OCI-LY3 (cell line): ENCODE measurements around the gene CHRD.

Source experiments
- CTCF ChIP-seq: fragments of 200-600, 300-600 bp; sonication (generic); IDR thresholded peaks from 2 replicates; pipeline ENCODE4 v1.5.1; 2014; ENCODE audit warnings: antibody characterized with exemption, low read length, low read depth
- EZH2phosphoT487 ChIP-seq: fragments of 200-600 bp; shearing (Covaris generic); IDR thresholded peaks from 2 replicates; pipeline ENCODE4 v1.6.1; 2018; ENCODE audit warnings: antibody characterized with exemption, mixed run types, low read depth

- TF ChIP-seq CTCF (no peak), EZH2phosphoT487 (no peak)
These were observed 20.9 kb upstream of the CHRD start for GRCh38 chr3:184358921-184359350.
